GM20000 (cell line): ENCODE results near the gene NAALADL2.

Experiments used
- DNase-seq: peaks from one replicate; pipeline ENCODE4 v3.0.0; 2012; ENCODE audit warnings: low spot score
- CTCF ChIP-seq: IDR thresholded peaks from 2 replicates; pipeline ENCODE4 v1.5.1; 2012; ENCODE audit warnings: mild to moderate bottlenecking, control low read depth; ENCODE audit errors: extremely low read depth, missing control alignments

The NAALADL2 gene

GRCh38 chr3:175837962-175838361, 978.8 kb downstream of the NAALADL2 start:
- no peak for TF ChIP-seq CTCF
- no peak for DNase-seq

DNA sequence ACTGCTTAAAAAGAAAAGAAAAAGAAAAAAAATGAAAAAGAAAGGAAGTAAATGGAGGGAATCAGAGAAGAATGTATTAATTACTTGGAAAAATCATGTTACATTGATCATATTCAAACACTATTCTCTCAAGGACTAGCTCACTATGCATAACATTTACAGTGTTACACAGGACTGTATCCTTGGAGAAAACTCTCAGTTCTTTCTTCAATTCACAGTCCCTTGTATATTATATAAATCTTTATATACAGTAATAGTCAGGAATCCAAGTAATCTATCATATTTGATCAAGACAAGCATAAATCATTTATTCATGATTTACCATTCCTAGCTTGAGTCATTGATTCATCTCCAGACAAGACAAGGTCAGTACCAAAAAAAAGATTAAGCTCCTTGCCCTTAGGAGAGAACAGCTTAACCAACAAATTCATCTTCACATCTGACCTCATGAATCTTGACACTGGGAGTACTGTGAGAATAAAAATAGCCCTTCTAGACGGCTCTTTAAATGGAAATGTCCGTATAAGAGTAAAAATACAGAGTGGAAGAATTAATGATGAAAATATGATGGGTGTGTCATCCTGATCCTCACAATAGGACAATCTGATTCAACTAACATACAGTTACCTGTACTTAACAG, 980.4 kb downstream of the NAALADL2 start:
- no peak for DNase-seq
- TF ChIP-seq CTCF: no peak

GRCh38 chr3:175851541-175851940, 992.4 kb downstream of the NAALADL2 start:
- DNase-seq: no peak
- no peak for TF ChIP-seq CTCF

- no peak for TF ChIP-seq CTCF
- DNase-seq: no peak
Observed at GRCh38 chr3:175852560-175852959, 993.4 kb downstream of the NAALADL2 start.

DNA sequence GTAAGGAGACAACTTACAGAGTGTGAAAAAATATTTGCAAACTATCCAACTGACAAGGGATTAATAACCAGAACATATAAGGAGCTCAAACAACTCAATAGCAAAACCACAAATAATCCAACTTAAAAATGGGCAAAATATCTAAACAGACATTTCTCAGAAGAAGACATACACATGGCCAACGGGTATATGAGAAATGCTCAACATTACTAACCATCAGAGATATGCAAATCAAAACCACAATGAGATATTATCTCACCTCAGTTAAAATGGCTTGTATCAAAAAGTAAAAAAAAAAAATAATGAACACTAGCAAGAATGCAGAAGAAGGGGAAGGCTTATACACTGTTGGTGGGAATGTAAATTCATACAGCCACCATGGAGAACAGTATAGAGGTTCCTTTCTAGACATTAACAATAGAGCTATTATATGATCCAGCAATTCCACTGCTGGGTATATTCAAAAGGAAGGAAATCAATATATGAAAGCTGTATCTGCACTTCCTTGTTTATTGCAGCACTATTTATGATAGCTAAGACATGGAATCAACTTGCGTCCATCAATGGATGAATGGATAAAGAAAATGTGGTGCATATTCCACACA, 998.6 kb downstream of the NAALADL2 start:
- no peak for DNase-seq
- no peak for TF ChIP-seq CTCF
